Mesendoderm (in vitro differentiated cells): ENCODE data around the gene ZNF142.

Experiments
- DNase-seq: peaks from one replicate; pipeline ENCODE4 v3.0.0; 2013
- H2AK5ac ChIP-seq: 2 replicates; pipeline ENCODE4 v1.6.1; 2013; ENCODE audit warnings: low read length, inconsistent platforms
- H2BK120ac ChIP-seq: 2 replicates; pipeline ENCODE4 v1.6.1; 2013; ENCODE audit warnings: low read depth, mild to moderate bottlenecking, low read length, moderate library complexity, mixed read lengths
- H2BK15ac ChIP-seq: replicated peaks from 2 replicates; pipeline ENCODE4 v1.6.1; 2013; ENCODE audit warnings: low read depth, mild to moderate bottlenecking, moderate library complexity
- H2BK5ac ChIP-seq: 2 replicates; pipeline ENCODE4 v1.6.1; 2013; ENCODE audit warnings: low read length, inconsistent platforms
- H3K18ac ChIP-seq: 2 replicates; pipeline ENCODE4 v1.6.1; 2013; ENCODE audit warnings: mild to moderate bottlenecking, low read length, mixed read lengths
- H3K23ac ChIP-seq: one replicate; pipeline ENCODE4 v1.6.1; 2013; ENCODE audit warnings: low read length
- H3K27ac ChIP-seq: 2 replicates; pipeline ENCODE4 v1.5.1; 2013; ENCODE audit warnings: low read depth, mild to moderate bottlenecking, inconsistent platforms, low read length, moderate library complexity
- H3K27me3 ChIP-seq: 2 replicates; pipeline ENCODE4 v1.6.1; 2013; ENCODE audit warnings: low read length, control low read depth, mild to moderate bottlenecking, inconsistent platforms; ENCODE audit not compliant: insufficient read depth, poor library complexity
- H3K36me3 ChIP-seq: 2 replicates; pipeline ENCODE4 v1.6.1; 2013; ENCODE audit warnings: low read length, inconsistent platforms; ENCODE audit not compliant: control insufficient read depth, insufficient read depth
- H3K4ac ChIP-seq: one replicate; pipeline ENCODE4 v1.6.1; 2013; ENCODE audit warnings: low read depth, mild to moderate bottlenecking, low read length, moderate library complexity
- H3K4me1 ChIP-seq: 2 replicates; pipeline ENCODE4 v1.6.1; 2013; ENCODE audit warnings: low read depth, low read length, inconsistent platforms; ENCODE audit not compliant: control insufficient read depth
- H3K4me2 ChIP-seq: 2 replicates; pipeline ENCODE4 v1.6.1; 2013; ENCODE audit warnings: low read length
- H3K4me3 ChIP-seq: 2 replicates; pipeline ENCODE4 v1.5.1; 2013; ENCODE audit warnings: mild to moderate bottlenecking, low read length
- H3K56ac ChIP-seq: one replicate; pipeline ENCODE4 v1.6.1; 2013; ENCODE audit warnings: low read length
- H3K79me1 ChIP-seq: 2 replicates; pipeline ENCODE4 v1.6.1; 2013; ENCODE audit warnings: low read length, inconsistent platforms
- H3K79me2 ChIP-seq: 2 replicates; pipeline ENCODE4 v1.6.1; 2013; ENCODE audit warnings: mild to moderate bottlenecking, low read length; ENCODE audit not compliant: control insufficient read depth, insufficient read depth
- H3K9ac ChIP-seq: 2 replicates; pipeline ENCODE4 v1.6.1; 2013; ENCODE audit warnings: low read length, inconsistent platforms
- H4K5ac ChIP-seq: one replicate; pipeline ENCODE4 v1.6.1; 2013; ENCODE audit warnings: low read length
- H4K8ac ChIP-seq: one replicate; pipeline ENCODE4 v1.6.1; 2013; ENCODE audit warnings: low read depth, mild to moderate bottlenecking, control low read depth, low read length, moderate library complexity
- WGBS: extraction: QIAGEN DNeasy Blood & Tissue Kit; methylation state at CpG from one replicate; pipeline ENCODE4 v1.1.7; 2013; ENCODE audit warnings: low lambda C conversion rate, missing lambda C conversion rate; ENCODE audit not compliant: insufficient coverage; ENCODE audit errors: extremely low coverage; 5-methylcytosine and 5-hydroxymethylcytosine counted together

The ZNF142 gene

DNA sequence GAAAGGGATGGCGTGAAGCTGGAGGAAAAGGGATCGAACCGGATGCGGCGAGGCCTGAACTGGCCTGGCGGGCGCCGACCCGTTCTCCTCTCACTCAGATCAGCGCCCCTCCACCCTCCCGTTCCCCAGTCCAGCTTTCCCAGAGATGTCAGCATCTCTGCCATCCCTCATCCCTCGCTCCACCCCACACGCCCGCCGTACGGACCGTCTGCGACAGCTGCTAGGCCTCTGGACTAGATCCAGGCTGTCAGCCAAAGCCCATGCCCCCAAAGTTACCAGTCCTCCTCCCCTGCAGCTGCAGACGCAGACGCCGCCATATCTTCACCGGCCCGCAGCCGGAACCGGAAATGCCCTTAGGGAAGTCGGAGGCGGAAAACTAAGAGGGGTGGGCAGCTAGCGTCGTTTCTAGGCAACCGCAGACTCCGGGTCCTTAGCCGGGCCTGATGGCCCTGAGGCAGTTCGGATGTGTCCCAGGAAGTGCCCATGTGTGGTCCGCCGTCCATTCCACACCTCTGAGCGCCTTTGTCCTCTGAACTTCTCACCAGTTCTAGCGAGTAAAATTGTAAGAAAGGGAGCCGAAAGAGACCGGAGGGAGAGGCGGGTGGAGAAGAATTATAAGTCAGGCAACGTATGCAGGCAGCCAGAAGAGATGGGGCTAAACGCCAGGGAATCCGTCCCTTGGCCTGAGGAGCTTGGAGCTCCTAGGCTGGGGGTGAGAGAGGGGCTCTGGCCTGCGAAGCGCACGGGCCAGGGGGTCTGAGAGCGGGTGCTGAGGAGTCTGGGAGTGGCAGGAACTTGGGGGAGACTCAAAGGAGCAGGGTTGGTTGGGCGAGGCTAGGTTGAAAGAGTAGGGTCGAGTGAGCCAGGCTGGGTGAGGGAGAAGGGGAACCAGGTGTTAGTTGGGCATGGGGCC lies 12.5 kb upstream of the ZNF142 start, which contains the start of the genes RNF25 and STK36:
Gene RNF25, minus strand, starts transcription at position 349 of the 913 bp plus-strand sequence. Its CDS starts 32 bp downstream, at position 317.
Gene STK36, plus strand, starts transcription at position 433 of the 913 bp plus-strand sequence. CDS start 744 bp downstream, outside the sequence.
- no peak within 1 kb of the TSS for H3K23ac ChIP-seq
- H3K27me3 ChIP-seq: no peaks in the 10 kb centered on the region
- no peak within 1 kb of the TSS for H3K27ac ChIP-seq
- no peak within 1 kb of the TSS for H3K18ac ChIP-seq
- H3K4me3 ChIP-seq: peak within 1 kb of the TSS; percentile 93
- no peak within 1 kb of the TSS for H2BK5ac ChIP-seq
- H3K79me1 ChIP-seq: peaks cover 2% of the 10 kb centered on the region
- H3K36me3 ChIP-seq: peaks cover 2% of the 10 kb centered on the region
- H3K56ac ChIP-seq: peak within 1 kb of the TSS; percentile 97
- H3K9ac ChIP-seq: peak within 1 kb of the TSS; percentile 84
- peaks cover 2% of the 10 kb centered on the region for H3K79me2 ChIP-seq
- H3K4me2 ChIP-seq: peak within 1 kb of the TSS; percentile 50
- no CpG with 5 or more reads among the region's 49 CpGs for WGBS
- no peak within 1 kb of the TSS for H2BK120ac ChIP-seq
- H4K8ac ChIP-seq: no peak within 1 kb of the TSS
- no peak within 1 kb of the TSS for H3K4ac ChIP-seq
- peak within 1 kb of the TSS; percentile 1 for H4K5ac ChIP-seq
- DNase-seq: peak; percentile 97
- H2AK5ac ChIP-seq: no peak within 1 kb of the TSS
- H3K4me1 ChIP-seq: peaks cover 2% of the 10 kb centered on the region
- H2BK15ac ChIP-seq: no peak within 1 kb of the TSS

DNA sequence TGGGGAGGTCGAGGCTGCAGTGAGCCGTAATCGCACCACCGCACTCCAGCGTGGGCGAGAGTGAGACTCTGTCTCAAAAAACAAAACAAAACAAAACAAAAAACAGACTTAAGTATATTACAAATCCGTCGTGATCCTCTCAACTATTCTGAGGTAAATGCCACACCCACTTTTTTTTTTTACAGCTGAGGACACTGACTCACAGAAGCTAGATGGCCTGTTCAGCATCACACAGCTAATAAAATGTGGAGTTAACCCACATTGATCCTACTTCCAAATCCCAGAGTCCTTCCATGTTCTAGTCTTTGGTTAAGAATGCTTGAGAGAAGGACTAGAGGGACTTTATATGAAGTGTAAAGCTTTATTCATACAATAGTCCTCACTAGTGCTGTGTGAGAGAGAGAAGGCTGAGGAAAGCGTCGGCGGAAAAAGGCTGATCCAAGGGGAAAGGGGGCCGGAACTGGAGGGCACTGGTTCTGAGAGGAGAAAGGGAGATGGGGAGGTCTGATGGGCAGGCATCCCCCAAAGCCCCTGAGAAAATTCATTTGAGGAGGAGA lies 11.8 kb upstream of the ZNF142 start:
- Histone ChIP-seq H3K4me1 (peaks cover 2% of the 10 kb centered on the region), H3K4ac (no peak overlapping the region), H3K23ac (no peak overlapping the region), H3K27ac (no peak overlapping the region), H3K79me2 (peaks cover 2% of the 10 kb centered on the region), H2BK15ac (no peak overlapping the region), H3K4me3 (peak overlapping the region; percentile 93), H3K79me1 (peaks cover 2% of the 10 kb centered on the region), H3K36me3 (peaks cover 2% of the 10 kb centered on the region), H3K4me2 (peak overlapping the region; percentile 3), H2AK5ac (no peak overlapping the region), H3K18ac (no peak overlapping the region), H4K5ac (no peak overlapping the region), H3K9ac (peak overlapping the region; percentile 84), H2BK120ac (no peak overlapping the region), H4K8ac (no peak overlapping the region), H2BK5ac (no peak overlapping the region), H3K56ac (peak overlapping the region; percentile 97), H3K27me3 (no peaks in the 10 kb centered on the region)
- WGBS: no CpG with 5 or more reads among the region's 12 CpGs
- DNase-seq: peak; percentile 27

DNA sequence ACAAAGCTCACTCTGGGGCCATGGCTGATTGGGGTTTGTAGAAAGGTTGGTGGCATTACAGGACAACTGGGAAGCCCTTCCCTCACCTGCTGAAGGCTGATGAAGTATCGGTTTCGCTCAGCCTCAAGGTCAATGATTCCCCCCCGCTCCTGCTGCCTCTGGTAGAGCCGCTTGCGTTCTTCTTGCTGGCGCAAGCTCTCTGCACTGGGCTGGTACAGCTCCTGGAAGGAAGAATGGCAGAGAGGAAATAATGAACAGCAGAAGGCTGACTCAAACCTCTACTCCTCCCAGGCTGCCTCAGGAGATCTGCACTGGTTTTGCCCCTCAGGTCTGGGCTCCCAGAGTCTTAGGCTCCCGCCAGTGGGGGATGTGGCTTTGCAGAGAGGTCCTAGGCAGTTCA lies 5.2 kb upstream of the ZNF142 start:
- no peak overlapping the region for H3K18ac ChIP-seq
- H3K36me3 ChIP-seq: peaks cover 10% of the 10 kb centered on the region

DNA sequence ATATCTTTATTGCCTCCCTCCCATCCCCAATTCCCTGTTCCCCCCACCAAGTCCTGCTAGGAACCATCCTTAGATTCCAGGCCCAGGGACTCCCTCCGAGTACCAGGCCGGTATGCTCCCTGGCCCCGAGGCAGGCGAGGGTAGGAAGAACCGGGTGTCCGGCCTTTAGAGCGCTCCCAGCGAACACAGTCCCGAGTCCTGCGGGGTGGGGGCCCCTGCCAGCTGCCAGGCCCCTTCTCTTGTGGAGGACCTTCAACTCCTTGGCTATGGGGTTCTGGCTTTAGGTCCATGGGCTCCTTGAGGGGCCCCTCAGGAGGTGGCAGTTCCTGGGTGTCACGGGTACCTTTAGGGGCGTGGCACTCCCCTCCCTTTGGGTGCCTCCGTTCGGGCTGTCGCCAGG lies 4.5 kb upstream of the ZNF142 start:
- no peak overlapping the region for H4K8ac ChIP-seq
- H3K36me3 ChIP-seq: peaks cover 10% of the 10 kb centered on the region
- H3K9ac ChIP-seq: no peak overlapping the region
- H4K5ac ChIP-seq: no peak overlapping the region
- H3K79me2 ChIP-seq: no peaks in the 10 kb centered on the region
- no peak for DNase-seq
- H3K27me3 ChIP-seq: no peaks in the 10 kb centered on the region
- no peak overlapping the region for H3K23ac ChIP-seq
- no peak overlapping the region for H3K4ac ChIP-seq
- no peak overlapping the region for H3K56ac ChIP-seq
- WGBS: no CpG with 5 or more reads among the region's 15 CpGs
- no peak overlapping the region for H3K4me2 ChIP-seq
- no peak overlapping the region for H3K27ac ChIP-seq
- no peak overlapping the region for H2AK5ac ChIP-seq
- H2BK5ac ChIP-seq: no peak overlapping the region
- no peak overlapping the region for H2BK120ac ChIP-seq
- no peak overlapping the region for H2BK15ac ChIP-seq
- no peak overlapping the region for H3K4me3 ChIP-seq
- no peaks in the 10 kb centered on the region for H3K4me1 ChIP-seq
- peaks cover 3% of the 10 kb centered on the region for H3K79me1 ChIP-seq
- no peak overlapping the region for H3K18ac ChIP-seq

More for the DNA sequence above, 5.2 kb upstream of the ZNF142 start:
- no peak overlapping the region for H4K5ac ChIP-seq
- H3K9ac ChIP-seq: no peak overlapping the region
- H2BK5ac ChIP-seq: no peak overlapping the region
- DNase-seq: no peak
- H2BK15ac ChIP-seq: no peak overlapping the region
- no peak overlapping the region for H3K4ac ChIP-seq
- H3K4me2 ChIP-seq: no peak overlapping the region
- H3K4me1 ChIP-seq: no peaks in the 10 kb centered on the region
- H3K23ac ChIP-seq: no peak overlapping the region
- peaks cover 4% of the 10 kb centered on the region for H3K79me1 ChIP-seq
- H3K56ac ChIP-seq: no peak overlapping the region
- no peaks in the 10 kb centered on the region for H3K27me3 ChIP-seq
- H2AK5ac ChIP-seq: no peak overlapping the region
- H3K27ac ChIP-seq: no peak overlapping the region
- no peaks in the 10 kb centered on the region for H3K79me2 ChIP-seq
- no CpG with 5 or more reads among the region's 7 CpGs for WGBS
- H2BK120ac ChIP-seq: no peak overlapping the region
- H3K4me3 ChIP-seq: no peak overlapping the region
- H4K8ac ChIP-seq: no peak overlapping the region

DNA sequence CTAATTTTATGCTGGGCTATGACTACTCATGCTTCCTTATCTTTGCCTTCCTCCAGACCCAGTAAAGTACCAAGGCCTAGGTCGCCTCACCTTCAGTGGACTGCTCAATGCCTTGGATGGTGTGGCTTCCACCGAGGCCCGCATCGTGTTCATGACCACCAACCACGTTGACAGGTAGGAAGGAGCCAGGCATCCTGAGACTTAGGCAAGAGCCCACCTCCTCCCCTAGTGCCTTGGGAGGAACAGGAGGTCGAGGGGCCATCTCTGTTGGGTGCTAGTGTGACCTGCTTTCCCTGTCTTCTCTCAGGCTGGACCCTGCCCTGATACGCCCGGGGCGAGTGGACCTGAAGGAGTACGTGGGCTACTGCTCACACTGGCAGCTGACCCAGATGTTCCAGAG lies 3.4 kb upstream of the ZNF142 start:
- Histone ChIP-seq H3K18ac (no peak overlapping the region), H3K36me3 (peaks cover 10% of the 10 kb centered on the region), H3K79me2 (peaks cover 1% of the 10 kb centered on the region), H3K4me2 (no peak overlapping the region), H2AK5ac (no peak overlapping the region), H2BK5ac (no peak overlapping the region), H3K4ac (no peak overlapping the region), H2BK120ac (no peak overlapping the region), H3K27me3 (no peaks in the 10 kb centered on the region), H3K23ac (no peak overlapping the region), H3K9ac (no peak overlapping the region), H3K79me1 (peaks cover 5% of the 10 kb centered on the region), H2BK15ac (no peak overlapping the region), H3K4me3 (no peak overlapping the region), H3K4me1 (no peaks in the 10 kb centered on the region), H3K56ac (no peak overlapping the region), H4K8ac (no peak overlapping the region), H3K27ac (no peak overlapping the region), H4K5ac (no peak overlapping the region)
- no peak for DNase-seq
- no CpG with 5 or more reads among the region's 10 CpGs for WGBS
